A549 (cell line): ENCODE results near the gene TM4SF18. TPM values are rescaled to one million over a fixed set of nuclear protein-coding genes. Genes with fewer than 3 reads are reported as not detected.

ENCODE experiments used
- BCL3 ChIP-seq: fragments of >200 bp; sonication (Bioruptor Twin); formaldehyde crosslinking; IDR thresholded peaks from 3 replicates; pipeline ENCODE4 v1.6.1; 2016
- BHLHE40 ChIP-seq: IDR thresholded peaks from 2 replicates; pipeline ENCODE4 v1.6.1; 2012; ENCODE audit warnings: low read depth, low read length, inconsistent platforms
- CHD2 ChIP-seq: fragments of 150-350 bp; IDR thresholded peaks from 2 replicates; pipeline ENCODE4 v1.6.1; 2014; ENCODE audit warnings: low read length; ENCODE audit not compliant: partially characterized antibody
- CTCF ChIP-seq: fragments of >200 bp; sonication (Bioruptor Twin); formaldehyde crosslinking; IDR thresholded peaks from 3 replicates; pipeline ENCODE4 v1.5.1; 2016
- E2F6 ChIP-seq: IDR thresholded peaks from 2 replicates; pipeline ENCODE4 v1.6.1; 2012; ENCODE audit warnings: low read depth, borderline replicate concordance
- ELK1 ChIP-seq: fragments of 150-350 bp; IDR thresholded peaks from 2 replicates; pipeline ENCODE4 v1.6.1; 2014; ENCODE audit warnings: low read depth, mild to moderate bottlenecking, low read length
- FOSB ChIP-seq: fragments of 250-450 bp; sonication (Bioruptor Pico); IDR thresholded peaks from 2 replicates; pipeline ENCODE4 v1.5.0; 2020; ENCODE audit warnings: mild to moderate bottlenecking, moderate library complexity
- FOSL2 ChIP-seq, 2 experiments: fragments of 450-650 bp in 1 of 2; fragments of >200 bp in 1 of 2; sonication (Bioruptor Twin) in 1 of 2; formaldehyde crosslinking; IDR thresholded peaks; 2 replicates each; pipeline versions ENCODE4 v1.5.0 to v1.6.1; 2016 to 2020; ENCODE audit warnings: mild to moderate bottlenecking in 1 of 2, moderate library complexity in 1 of 2
- GATA3 ChIP-seq: IDR thresholded peaks from 2 replicates; pipeline ENCODE4 v1.6.1; 2012; ENCODE audit warnings: borderline replicate concordance
- HEYL ChIP-seq: fragments of 250-450 bp; sonication (Bioruptor Pico); IDR thresholded peaks from 2 replicates; pipeline ENCODE4 v1.8.0; 2021; ENCODE audit warnings: mild to moderate bottlenecking, moderate library complexity
- HOXA7 ChIP-seq: fragments of 250-450 bp; sonication (Bioruptor Pico); IDR thresholded peaks from 2 replicates; pipeline ENCODE4 v1.5.0; 2020; ENCODE audit warnings: mild to moderate bottlenecking, moderate library complexity
- HOXB13 ChIP-seq: fragments of 250-450 bp; sonication (Bioruptor Pico); IDR thresholded peaks from 2 replicates; pipeline ENCODE4 v1.5.0; 2020; ENCODE audit warnings: low read depth, mild to moderate bottlenecking, moderate library complexity
- HOXB5 ChIP-seq: fragments of 250-450 bp; sonication (Bioruptor Pico); IDR thresholded peaks from 2 replicates; pipeline ENCODE4 v1.5.0; 2020; ENCODE audit warnings: mild to moderate bottlenecking, moderate library complexity
- JUNB ChIP-seq: fragments of >200 bp; sonication (Bioruptor Twin); formaldehyde crosslinking; IDR thresholded peaks from 2 replicates; pipeline ENCODE4 v1.6.1; 2016
- KDM1A ChIP-seq: fragments of 200-600 bp; sonication (generic); IDR thresholded peaks from 2 replicates; pipeline ENCODE4 v1.6.1; 2016; ENCODE audit warnings: low read depth, mild to moderate bottlenecking
- MAX ChIP-seq: IDR thresholded peaks from 2 replicates; pipeline ENCODE4 v1.6.1; 2012
- NPAS2 ChIP-seq: fragments of 250-450 bp; sonication (Bioruptor Pico); IDR thresholded peaks from 2 replicates; pipeline ENCODE4 v1.8.0; 2022; ENCODE audit warnings: mild to moderate bottlenecking, moderate library complexity, borderline replicate concordance
- NR3C1 ChIP-seq: fragments of >200 bp; sonication (Bioruptor Twin); formaldehyde crosslinking; IDR thresholded peaks from 3 replicates; pipeline ENCODE4 v1.6.1; 2017
- PBX3 ChIP-seq: IDR thresholded peaks from 2 replicates; pipeline ENCODE4 v1.6.1; 2012
- PHF8 ChIP-seq: fragments of 200-600 bp; sonication (generic); IDR thresholded peaks from 2 replicates; pipeline ENCODE4 v1.6.1; 2016; ENCODE audit warnings: low read depth, mild to moderate bottlenecking, antibody characterized with exemption, moderate library complexity, borderline replicate concordance
- POLR2A ChIP-seq: IDR thresholded peaks from 2 replicates; pipeline ENCODE4 v1.6.1; 2012; ENCODE audit warnings: mild to moderate bottlenecking, low read length
- RARB ChIP-seq: fragments of 250-450 bp; sonication (Bioruptor Pico); IDR thresholded peaks from 2 replicates; pipeline ENCODE4 v1.8.0; 2021; ENCODE audit warnings: mild to moderate bottlenecking, moderate library complexity
- REST ChIP-seq: fragments of 200-600 bp; sonication (generic); IDR thresholded peaks from 2 replicates; pipeline ENCODE4 v1.6.1; 2016; ENCODE audit warnings: antibody characterized with exemption, mild to moderate bottlenecking, moderate library complexity
- RNF2 ChIP-seq: fragments of 200-600 bp; sonication (generic); IDR thresholded peaks from 2 replicates; pipeline ENCODE4 v1.6.1; 2016; ENCODE audit warnings: low read depth, mild to moderate bottlenecking, antibody characterized with exemption, moderate library complexity, borderline replicate concordance
- TFCP2L1 ChIP-seq: fragments of 250-450 bp; sonication (Bioruptor Pico); IDR thresholded peaks from 2 replicates; pipeline ENCODE4 v1.5.0; 2021; ENCODE audit warnings: mild to moderate bottlenecking
- ZNF302 ChIP-seq: fragments of 250-450 bp; sonication (Bioruptor Pico); IDR thresholded peaks from 2 replicates; pipeline ENCODE4 v1.9.0; 2021; ENCODE audit warnings: inconsistent platforms, mild to moderate bottlenecking, moderate library complexity
- polyA plus RNA-seq, 4 experiments: library from polyadenylated mRNA; depleted of rRNA in 3 of 4; stranded (reverse); fragments of >200 nt; fragmentation: RNase III in 1 of 4; extraction: RNeasy Plus Mini Kit Qiagen cat#74134 plus additional on column Dnase treatment in 1 of 4; gene quantifications; 2 replicates in 3 of 4; 3 replicates in 1 of 4; pipeline ENCODE4 v1.2.3, GENCODE V29; 2011 to 2017

The TM4SF18 gene
- polyA plus RNA-seq, 2 of the 4 experiments (the other 2 are of a cell fraction) = 51.3 to 99.8 TPM

- TF ChIP-seq FOSB (CRISPR knock-in tag) = no peak
- TF ChIP-seq HOXB13 = peak; percentile 90
- no peak for TF ChIP-seq E2F6
- TF ChIP-seq JUNB = peak; percentile 85
- no peak for TF ChIP-seq KDM1A
- peak; percentile 94 for TF ChIP-seq ZNF302 (CRISPR knock-in tag)
- peak; percentile 90 for TF ChIP-seq MAX
- no peak for TF ChIP-seq TFCP2L1 (CRISPR knock-in tag)
- TF ChIP-seq CHD2 = no peak
- TF ChIP-seq BHLHE40 = no peak
- TF ChIP-seq FOSL2 (IDR thresholded peaks at IDR 0.05) = peak; percentile 91
- peak; percentile 99 for TF ChIP-seq FOSL2 (CRISPR knock-in tag; IDR thresholded peaks at IDR 0.05)
- TF ChIP-seq HOXA7 (CRISPR knock-in tag) = 0 out of 2 replicates have a peak, but pooled peaks have one; percentile 32
- TF ChIP-seq HEYL (CRISPR knock-in tag) = 0 out of 2 replicates have a peak, but pooled peaks have one; percentile 38
- no peak for TF ChIP-seq NPAS2 (CRISPR knock-in tag)
- TF ChIP-seq PHF8 = no peak
- TF ChIP-seq RARB (CRISPR knock-in tag) = no peak
- TF ChIP-seq RNF2 = no peak
- peak; percentile 56 for TF ChIP-seq HOXB5 (CRISPR knock-in tag)
- peak; percentile 77 for TF ChIP-seq PBX3
- peak; percentile 82; the same call in 1 of the 3 replicates for TF ChIP-seq BCL3
- peak; percentile 93; the same call in 1 of the 2 replicates for TF ChIP-seq GATA3
- no peak for TF ChIP-seq CTCF
- TF ChIP-seq NR3C1 = no peak
- no peak for TF ChIP-seq POLR2A
- no peak for TF ChIP-seq REST
- TF ChIP-seq ELK1 = no peak
Observed at GRCh38 chr3:149299938-149300801, 33.3 kb downstream of the TM4SF18 start (continued).
